Measurements from ENCODE around the gene SLC29A4.
"Not testable (repeated sequence)": the region's sequence is repeated elsewhere in the genome, so short reads cannot be mapped to it uniquely, and the experiment has no call there.

GRCh38 chr7:5260530-5261068 is 22.1 kb upstream of the SLC29A4 start:
- TF ChIP-seq CTCF (IDR thresholded peaks at IDR 0.05); ZFX (IDR thresholded peaks at IDR 0.05; ENCODE audit: borderline replicate concordance): not testable (repeated sequence)
